HepG2 (cell line): Measurements from ENCODE around the gene NOL4L. TPM values are rescaled to one million over a fixed set of nuclear protein-coding genes. Genes with fewer than 3 reads are reported as not detected.

Experiments used
- ATF7 ChIP-seq, 2 experiments: fragments of 450-650 bp in 1 of 2; sonication (generic) in 1 of 2; formaldehyde crosslinking in 1 of 2; IDR thresholded peaks; 2 replicates each; pipeline versions ENCODE4 v1.4.0 to v1.6.1; 2016 to 2020; ENCODE audit warnings: antibody characterized with exemption in 1 of 2, mild to moderate bottlenecking in 1 of 2, missing genetic modification reagents in 1 of 2
- CREM ChIP-seq, 2 experiments: sonication (generic) in 1 of 2; formaldehyde crosslinking in 1 of 2; IDR thresholded peaks; 2 replicates each; pipeline versions ENCODE4 v1.4.0 to v1.6.1; 2016 to 2020; ENCODE audit warnings: antibody characterized with exemption in 1 of 2, mild to moderate bottlenecking in 1 of 2, missing genetic modification reagents in 1 of 2
- DPF2 ChIP-seq: sonication (generic); formaldehyde crosslinking; IDR thresholded peaks from 2 replicates; pipeline ENCODE4 v1.4.0; 2020; ENCODE audit warnings: mild to moderate bottlenecking, low read depth, missing genetic modification reagents, borderline replicate concordance
- ETV6 ChIP-seq: sonication (generic); formaldehyde crosslinking; conservative IDR thresholded peaks from 2 replicates; pipeline ENCODE4 v1.4.0; 2020; ENCODE audit warnings: missing genetic modification reagents
- HDAC1 ChIP-seq: sonication (generic); formaldehyde crosslinking; IDR thresholded peaks from 2 replicates; pipeline ENCODE4 v1.5.1; 2020; ENCODE audit warnings: mild to moderate bottlenecking, missing genetic modification reagents
- HHEX ChIP-seq: IDR thresholded peaks from 2 replicates; pipeline ENCODE4 v1.6.1; 2016; ENCODE audit warnings: control low read depth
- HNF4G ChIP-seq, 2 experiments: sonication (generic) in 1 of 2; formaldehyde crosslinking in 1 of 2; IDR thresholded peaks; 2 replicates each; pipeline versions ENCODE4 v1.4.0 to v1.6.1; 2011 to 2020; ENCODE audit warnings: borderline replicate concordance in 2 of 2, low read depth in 2 of 2, mild to moderate bottlenecking in 2 of 2, low read length in 1 of 2, missing genetic modification reagents in 1 of 2, moderate library complexity in 1 of 2
- LRRFIP1 ChIP-seq: sonication (generic); formaldehyde crosslinking; conservative IDR thresholded peaks from 2 replicates; pipeline ENCODE4 v1.4.0; 2020; ENCODE audit warnings: missing genetic modification reagents
- NCOA2 ChIP-seq: sonication (generic); formaldehyde crosslinking; IDR thresholded peaks from 2 replicates; pipeline ENCODE4 v1.8.0; 2022; ENCODE audit warnings: inconsistent platforms
- NFKB2 ChIP-seq: sonication (generic); formaldehyde crosslinking; IDR thresholded peaks from 2 replicates; pipeline ENCODE4 v1.4.0; 2020; ENCODE audit warnings: missing genetic modification reagents, borderline replicate concordance
- NR2C2 ChIP-seq: sonication (generic); formaldehyde crosslinking; IDR thresholded peaks from 2 replicates; pipeline ENCODE4 v1.4.0; 2020; ENCODE audit warnings: missing genetic modification reagents, mild to moderate bottlenecking, moderate library complexity, borderline replicate concordance
- RORA ChIP-seq: sonication (generic); formaldehyde crosslinking; IDR thresholded peaks from 2 replicates; pipeline ENCODE4 v1.5.0; 2020; ENCODE audit warnings: mild to moderate bottlenecking, missing genetic modification reagents, moderate library complexity
- SRSF9 ChIP-seq: fragments of 200-400 bp; formaldehyde crosslinking; IDR thresholded peaks from 2 replicates; pipeline ENCODE4 v1.6.1; 2018; ENCODE audit warnings: borderline replicate concordance, mild to moderate bottlenecking, low read depth, low read length; ENCODE audit not compliant: insufficient read depth, poor library complexity, severe bottlenecking
- TP53 ChIP-seq: sonication (generic); formaldehyde crosslinking; conservative IDR thresholded peaks from 2 replicates; pipeline ENCODE4 v1.4.0; 2020; ENCODE audit warnings: missing genetic modification reagents
- ZBTB42 ChIP-seq: sonication (generic); formaldehyde crosslinking; IDR thresholded peaks from 2 replicates; pipeline ENCODE4 v1.5.0; 2020; ENCODE audit warnings: mild to moderate bottlenecking, missing genetic modification reagents
- ZFP90 ChIP-seq: sonication (generic); formaldehyde crosslinking; IDR thresholded peaks from 2 replicates; pipeline ENCODE4 v1.8.0; 2022; ENCODE audit warnings: missing genetic modification reagents, mild to moderate bottlenecking, inconsistent platforms, borderline replicate concordance
- ZNF10 ChIP-seq: sonication (generic); formaldehyde crosslinking; IDR thresholded peaks from 2 replicates; pipeline ENCODE4 v1.4.0; 2020; ENCODE audit warnings: mild to moderate bottlenecking, low read depth, missing genetic modification reagents, borderline replicate concordance
- ZNF503 ChIP-seq: sonication (generic); formaldehyde crosslinking; IDR thresholded peaks from 2 replicates; pipeline ENCODE4 v1.4.0; 2020; ENCODE audit warnings: missing genetic modification reagents
- ZNF570 ChIP-seq: sonication (generic); formaldehyde crosslinking; IDR thresholded peaks from 2 replicates; pipeline ENCODE4 v1.4.0; 2020; ENCODE audit warnings: mild to moderate bottlenecking, missing genetic modification reagents, borderline replicate concordance
- ZNF674 ChIP-seq: sonication (generic); formaldehyde crosslinking; IDR thresholded peaks from 2 replicates; pipeline ENCODE4 v1.5.0; 2020; ENCODE audit warnings: low read depth, mild to moderate bottlenecking, missing genetic modification reagents
- ZNF83 ChIP-seq: sonication (generic); formaldehyde crosslinking; IDR thresholded peaks from 2 replicates; pipeline ENCODE4 v1.4.0; 2020; ENCODE audit warnings: missing genetic modification reagents, mild to moderate bottlenecking, borderline replicate concordance
- polyA plus RNA-seq, 8 experiments: library from polyadenylated mRNA; depleted of rRNA in 3 of 8; stranded (reverse) in 7 of 8; unstranded in 1 of 8; fragments of >200 nt; fragmentation: Illumina TruSeq in 4 of 8; extraction: Trizol in 4 of 8; gene quantifications; 2 replicates each; pipeline versions ENCODE4 v1.2.1 to v1.2.3, GENCODE V29; 2011 to 2016; ENCODE audit warnings: low read depth in 4 of 8, missing spikeins in 1 of 8, mixed read lengths in 1 of 8; ENCODE audit not compliant: insufficient read depth in 1 of 8
- total RNA-seq, 5 experiments: library from RNA; depleted of rRNA; stranded (reverse); fragments of >200 nt; fragmentation: Illumina TruSeq; extraction: Trizol; gene quantifications; 2 replicates each; pipeline ENCODE4 v1.2.3, GENCODE V29; 2016; ENCODE audit warnings: low read depth in 1 of 5
- TF ChIP-seq, protein P1 (sequence below): sonication (generic); formaldehyde crosslinking; IDR thresholded peaks from 2 replicates; pipeline ENCODE4 v1.4.0; 2020; ENCODE audit warnings: missing genetic modification reagents

The NOL4L gene
- total and polyA plus RNA-seq, 2 of the 13 experiments (the other 11 are each of a cell fraction or from before 2014, with no cell fraction given) = 16.6 to 35.4 TPM

GRCh38 chr20:32474967-32475811, 109.9 kb downstream of the NOL4L start (continued):
- TF ChIP-seq NCOA2 (CRISPR knock-in tag) (peak; percentile 74), RORA (CRISPR knock-in tag) (no peak), ZNF83 (0 out of 2 replicates have a peak, but pooled peaks have one; percentile 22), HHEX (no peak), DPF2 (CRISPR knock-in tag) (0 out of 2 replicates have a peak, but pooled peaks have one; percentile 73), ETV6 (CRISPR knock-in tag) (peak; percentile 90), ZBTB42 (CRISPR knock-in tag) (0 out of 2 replicates have a peak, but pooled peaks have one; percentile 53), ZNF570 (CRISPR knock-in tag) (peak; percentile 82; the same call in 1 of the 2 replicates), TP53 (CRISPR knock-in tag) (peak; percentile 64; the same call in 1 of the 2 replicates), SRSF9 (no peak), LRRFIP1 (CRISPR knock-in tag) (no peak), ZNF10 (CRISPR knock-in tag) (no peak), ZNF674 (no peak), ZFP90 (peak; percentile 76; the same call in 1 of the 2 replicates), NFKB2 (CRISPR knock-in tag) (peak; percentile 79; the same call in 1 of the 2 replicates), HDAC1 (peak; percentile 45), HNF4G (IDR thresholded peaks at IDR 0.05; ENCODE audit: borderline replicate concordance, low read depth, low read length) (peak; percentile 75), HNF4G (CRISPR knock-in tag; IDR thresholded peaks at IDR 0.05; ENCODE audit: borderline replicate concordance, low read depth) (peak; percentile 70; the same call in 1 of the 2 replicates), NR2C2 (CRISPR knock-in tag) (no peak; the same call in 1 of the 2 replicates), CREM (IDR thresholded peaks at IDR 0.05) (peak; percentile 67), CREM (CRISPR knock-in tag; IDR thresholded peaks at IDR 0.05) (no peak), ATF7 (IDR thresholded peaks at IDR 0.05) (no peak), ATF7 (CRISPR knock-in tag; IDR thresholded peaks at IDR 0.05) (peak; percentile 78), ZNF503 (CRISPR knock-in tag) (0 out of 2 replicates have a peak, but pooled peaks have one; percentile 6)
- TF ChIP-seq, protein P1, sequence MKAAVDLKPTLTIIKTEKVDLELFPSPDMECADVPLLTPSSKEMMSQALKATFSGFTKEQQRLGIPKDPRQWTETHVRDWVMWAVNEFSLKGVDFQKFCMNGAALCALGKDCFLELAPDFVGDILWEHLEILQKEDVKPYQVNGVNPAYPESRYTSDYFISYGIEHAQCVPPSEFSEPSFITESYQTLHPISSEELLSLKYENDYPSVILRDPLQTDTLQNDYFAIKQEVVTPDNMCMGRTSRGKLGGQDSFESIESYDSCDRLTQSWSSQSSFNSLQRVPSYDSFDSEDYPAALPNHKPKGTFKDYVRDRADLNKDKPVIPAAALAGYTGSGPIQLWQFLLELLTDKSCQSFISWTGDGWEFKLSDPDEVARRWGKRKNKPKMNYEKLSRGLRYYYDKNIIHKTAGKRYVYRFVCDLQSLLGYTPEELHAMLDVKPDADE (CRISPR knock-in tag) = peak; percentile 80; the same call in 1 of the 2 replicates
